Kidney epithelial cell (primary cell): Measurements from ENCODE around the gene DPM2. TPM values are rescaled to one million over a fixed set of nuclear protein-coding genes. Genes with fewer than 3 reads are reported as not detected.
A peak's percentile ranks its signal among the peaks of the same experiment; 100 is the strongest.

Source experiments
- DNase-seq: peaks from one replicate; pipeline ENCODE4 v3.0.0-alpha.2; 2010; ENCODE audit warnings: low read depth
- H3K27me3 ChIP-seq: 2 replicates; pipeline ENCODE4 v1.6.0; 2011; ENCODE audit warnings: low read length; ENCODE audit not compliant: control insufficient read depth, insufficient read depth
- H3K36me3 ChIP-seq: 2 replicates; pipeline ENCODE4 v1.5.1; 2011; ENCODE audit warnings: low read length; ENCODE audit not compliant: control insufficient read depth, insufficient read depth
- H3K4me3 ChIP-seq: 2 replicates; pipeline ENCODE4 v1.5.1; 2011; ENCODE audit warnings: low read depth, mild to moderate bottlenecking, control low read depth, low read length
- CTCF ChIP-seq: IDR thresholded peaks from 2 replicates; pipeline ENCODE4 v1.5.1; 2011; ENCODE audit warnings: mild to moderate bottlenecking, moderate library complexity, low read length, control low read depth, inconsistent platforms; ENCODE audit not compliant: insufficient read depth, poor library complexity, severe bottlenecking
- total RNA-seq: library from RNA; depleted of rRNA; stranded (reverse); fragments of >200 nt; gene quantifications from 2 replicates; pipeline ENCODE4 v1.2.3, GENCODE V29; 2015

DPM2 gene
- total RNA-seq, 1 donor from 2014 or later: 31.8 TPM

GRCh38 chr9:127923771-127924170, 13.9 kb downstream of the DPM2 start:
- H3K4me3 ChIP-seq: no peak overlapping the region
- no peak for TF ChIP-seq CTCF
- peaks cover 14% of the 10 kb centered on the region for H3K27me3 ChIP-seq
- H3K36me3 ChIP-seq: no peaks in the 10 kb centered on the region
- DNase-seq: no peak

GRCh38 chr9:127923046-127923445, 14.6 kb downstream of the DPM2 start:
- Histone ChIP-seq H3K27me3 (peaks cover 11% of the 10 kb centered on the region), H3K36me3 (no peaks in the 10 kb centered on the region), H3K4me3 (no peak overlapping the region)
- DNase-seq: no peak
- TF ChIP-seq CTCF: no peak

GRCh38 chr9:127921557-127922120, 16.0 kb downstream of the DPM2 start:
- H3K4me3 ChIP-seq: no peak overlapping the region
- H3K36me3 ChIP-seq: no peaks in the 10 kb centered on the region
- TF ChIP-seq CTCF: peak; percentile 90
- no peak for DNase-seq
- H3K27me3 ChIP-seq: peaks cover 3% of the 10 kb centered on the region

- H3K27me3 ChIP-seq: peaks cover 3% of the 10 kb centered on the region
- no peaks in the 10 kb centered on the region for H3K36me3 ChIP-seq
- TF ChIP-seq CTCF: no peak
- no peak for DNase-seq
- no peak overlapping the region for H3K4me3 ChIP-seq
Observed at GRCh38 chr9:127920794-127921193, 16.9 kb downstream of the DPM2 start.

GRCh38 chr9:127919253-127919815, 18.3 kb downstream of the DPM2 start:
- TF ChIP-seq CTCF: no peak
- H3K4me3 ChIP-seq: no peak overlapping the region

More at GRCh38 chr9:127919253-127919815, 18.3 kb downstream of the DPM2 start:
- peaks cover 3% of the 10 kb centered on the region for H3K27me3 ChIP-seq
- DNase-seq: peak; percentile 100
- no peaks in the 10 kb centered on the region for H3K36me3 ChIP-seq
